Myocyte (in vitro differentiated cells): ENCODE measurements around the gene CYP4B1. TPM values are rescaled to one million over a fixed set of nuclear protein-coding genes. Genes with fewer than 3 reads are reported as not detected.
"Not testable (repeated sequence)": the region's sequence is repeated elsewhere in the genome, so short reads cannot be mapped to it uniquely, and the experiment has no call there.

Source experiments
- DNase-seq: peaks from one replicate; pipeline ENCODE4 v3.0.0-alpha.2; 2012; ENCODE audit warnings: low read depth
- total RNA-seq: library from RNA; depleted of rRNA; stranded (reverse); fragments of >200 nt; gene quantifications from 2 replicates; pipeline ENCODE4 v1.2.3, GENCODE V29; 2014

The CYP4B1 gene
- total RNA-seq, 1 donor from 2014 or later: not detected

GRCh38 chr1:46813858-46814396 is 15.1 kb downstream of the CYP4B1 start:
- DNase-seq: no peak

GRCh38 chr1:46815133-46815532 is 16.3 kb downstream of the CYP4B1 start:
- no peak for DNase-seq

GRCh38 chr1:46816930-46817329 is 18.1 kb downstream of the CYP4B1 start:
- no peak for DNase-seq

- no peak for DNase-seq
Observed at GRCh38 chr1:46817814-46818213, 19.0 kb downstream of the CYP4B1 start.

GRCh38 chr1:46818591-46818990 is 19.7 kb downstream of the CYP4B1 start:
- no peak for DNase-seq

- DNase-seq: no peak
Observed at GRCh38 chr1:46819335-46819734, 20.5 kb downstream of the CYP4B1 start.

GRCh38 chr1:46820076-46820475 is 21.2 kb downstream of the CYP4B1 start:
- no peak for DNase-seq

- no peak for DNase-seq
Observed at GRCh38 chr1:46820560-46821060, 21.8 kb downstream of the CYP4B1 start.

GRCh38 chr1:46822248-46822826 is 23.5 kb downstream of the CYP4B1 start:
- no peak for DNase-seq

GRCh38 chr1:46823151-46823550 is 24.3 kb downstream of the CYP4B1 start:
- DNase-seq: no peak

- DNase-seq: not testable (repeated sequence)
Observed at GRCh38 chr1:46826892-46827291, 28.0 kb downstream of the CYP4B1 start.

- DNase-seq: no peak
Observed at GRCh38 chr1:46830665-46831322, 31.9 kb downstream of the CYP4B1 start.

- not testable (repeated sequence) for DNase-seq
Observed at GRCh38 chr1:46835469-46835868, 36.6 kb downstream of the CYP4B1 start.

- DNase-seq: not testable (repeated sequence)
Observed at GRCh38 chr1:46846386-46846785, 47.5 kb downstream of the CYP4B1 start.

- not testable (repeated sequence) for DNase-seq
Observed at GRCh38 chr1:46857660-46858065, 58.8 kb downstream of the CYP4B1 start.

GRCh38 chr1:46862348-46862747 is 63.5 kb downstream of the CYP4B1 start:
- no peak for DNase-seq

Other genes with a start within 250 kb of the CYP4B1 start
- gene KNCN, start 247.4 kb upstream of the CYP4B1 start, total RNA-seq: not detected in 2 replicates
- gene MKNK1, start 194.8 kb upstream of the CYP4B1 start, total RNA-seq: 15.2 and 15.4 TPM in 2 replicates
- 13.3 and 14.5 TPM in 2 replicates for gene MOB3C, start 182.2 kb upstream of the CYP4B1 start, total RNA-seq
- gene ATPAF1, start 130.7 kb upstream of the CYP4B1 start, total RNA-seq: 55.1 and 67.9 TPM in 2 replicates
- gene TEX38, start 127.2 kb upstream of the CYP4B1 start, total RNA-seq: not detected in 2 replicates
- 50.9 and 56.8 TPM in 2 replicates for gene EFCAB14, start 79.9 kb upstream of the CYP4B1 start, total RNA-seq
- not detected in 2 replicates for gene CYP4A11, start 142.4 kb downstream of the CYP4B1 start, total RNA-seq
- not detected in 2 replicates for gene CYP4X1, start 224.6 kb downstream of the CYP4B1 start, total RNA-seq